Mesendoderm (in vitro differentiated cells): ENCODE results near the gene DHX35.

Experiments used
- DNase-seq: peaks from one replicate; pipeline ENCODE4 v3.0.0; 2013
- H2AK5ac ChIP-seq: 2 replicates; pipeline ENCODE4 v1.6.1; 2013; ENCODE audit warnings: low read length, inconsistent platforms
- H2BK120ac ChIP-seq: 2 replicates; pipeline ENCODE4 v1.6.1; 2013; ENCODE audit warnings: low read depth, mild to moderate bottlenecking, low read length, moderate library complexity, mixed read lengths
- H2BK15ac ChIP-seq: replicated peaks from 2 replicates; pipeline ENCODE4 v1.6.1; 2013; ENCODE audit warnings: low read depth, mild to moderate bottlenecking, moderate library complexity
- H2BK5ac ChIP-seq: 2 replicates; pipeline ENCODE4 v1.6.1; 2013; ENCODE audit warnings: low read length, inconsistent platforms
- H3K18ac ChIP-seq: 2 replicates; pipeline ENCODE4 v1.6.1; 2013; ENCODE audit warnings: mild to moderate bottlenecking, low read length, mixed read lengths
- H3K23ac ChIP-seq: one replicate; pipeline ENCODE4 v1.6.1; 2013; ENCODE audit warnings: low read length
- H3K27ac ChIP-seq: 2 replicates; pipeline ENCODE4 v1.5.1; 2013; ENCODE audit warnings: low read depth, mild to moderate bottlenecking, inconsistent platforms, low read length, moderate library complexity
- H3K27me3 ChIP-seq: 2 replicates; pipeline ENCODE4 v1.6.1; 2013; ENCODE audit warnings: low read length, control low read depth, mild to moderate bottlenecking, inconsistent platforms; ENCODE audit not compliant: insufficient read depth, poor library complexity
- H3K36me3 ChIP-seq: 2 replicates; pipeline ENCODE4 v1.6.1; 2013; ENCODE audit warnings: low read length, inconsistent platforms; ENCODE audit not compliant: control insufficient read depth, insufficient read depth
- H3K4ac ChIP-seq: one replicate; pipeline ENCODE4 v1.6.1; 2013; ENCODE audit warnings: low read depth, mild to moderate bottlenecking, low read length, moderate library complexity
- H3K4me1 ChIP-seq: 2 replicates; pipeline ENCODE4 v1.6.1; 2013; ENCODE audit warnings: low read depth, low read length, inconsistent platforms; ENCODE audit not compliant: control insufficient read depth
- H3K4me2 ChIP-seq: 2 replicates; pipeline ENCODE4 v1.6.1; 2013; ENCODE audit warnings: low read length
- H3K4me3 ChIP-seq: 2 replicates; pipeline ENCODE4 v1.5.1; 2013; ENCODE audit warnings: mild to moderate bottlenecking, low read length
- H3K56ac ChIP-seq: one replicate; pipeline ENCODE4 v1.6.1; 2013; ENCODE audit warnings: low read length
- H3K79me1 ChIP-seq: 2 replicates; pipeline ENCODE4 v1.6.1; 2013; ENCODE audit warnings: low read length, inconsistent platforms
- H3K79me2 ChIP-seq: 2 replicates; pipeline ENCODE4 v1.6.1; 2013; ENCODE audit warnings: mild to moderate bottlenecking, low read length; ENCODE audit not compliant: control insufficient read depth, insufficient read depth
- H3K9ac ChIP-seq: 2 replicates; pipeline ENCODE4 v1.6.1; 2013; ENCODE audit warnings: low read length, inconsistent platforms
- H4K5ac ChIP-seq: one replicate; pipeline ENCODE4 v1.6.1; 2013; ENCODE audit warnings: low read length
- H4K8ac ChIP-seq: one replicate; pipeline ENCODE4 v1.6.1; 2013; ENCODE audit warnings: low read depth, mild to moderate bottlenecking, control low read depth, low read length, moderate library complexity
- WGBS: extraction: QIAGEN DNeasy Blood & Tissue Kit; methylation state at CpG from one replicate; pipeline ENCODE4 v1.1.7; 2013; ENCODE audit warnings: low lambda C conversion rate, missing lambda C conversion rate; ENCODE audit not compliant: insufficient coverage; ENCODE audit errors: extremely low coverage; 5-methylcytosine and 5-hydroxymethylcytosine counted together

DHX35 gene

GRCh38 chr20:38920411-38920810 is 41.7 kb upstream of the DHX35 start:
- Histone ChIP-seq H3K56ac (no peak overlapping the region), H4K5ac (no peak overlapping the region), H3K18ac (no peak overlapping the region), H2BK120ac (no peak overlapping the region), H3K4me2 (no peak overlapping the region), H4K8ac (no peak overlapping the region), H3K79me2 (no peaks in the 10 kb centered on the region), H2BK5ac (no peak overlapping the region), H3K27me3 (no peaks in the 10 kb centered on the region), H3K4ac (no peak overlapping the region), H2AK5ac (no peak overlapping the region), H3K4me3 (no peak overlapping the region), H3K36me3 (no peaks in the 10 kb centered on the region), H3K23ac (no peak overlapping the region), H3K27ac (no peak overlapping the region), H3K4me1 (no peaks in the 10 kb centered on the region), H3K9ac (no peak overlapping the region), H2BK15ac (no peak overlapping the region), H3K79me1 (no peaks in the 10 kb centered on the region)
- no peak for DNase-seq
- no CpG with 5 or more reads among the region's 3 CpGs for WGBS

DNA sequence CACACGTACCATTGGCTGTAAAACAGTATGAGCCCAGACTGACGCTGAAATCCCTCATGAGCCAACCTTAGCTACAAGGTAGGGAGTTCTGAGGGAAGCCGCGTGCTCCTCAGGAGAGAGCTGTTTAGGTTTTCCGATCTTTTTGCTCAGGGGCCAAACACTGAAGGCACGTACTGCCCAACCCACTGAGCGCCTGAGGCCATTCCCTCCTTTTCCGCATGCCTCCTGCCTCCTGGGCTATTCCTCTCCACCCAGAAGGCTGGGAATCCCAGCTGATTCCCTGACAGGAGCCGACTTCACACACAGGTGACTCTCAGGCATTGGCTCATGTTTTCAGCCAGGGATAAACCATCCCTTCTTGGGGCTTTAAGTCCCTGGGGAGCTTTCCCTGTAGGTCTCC is 41.3 kb upstream of the DHX35 start:
- Histone ChIP-seq H4K8ac (no peak overlapping the region), H3K4me1 (no peaks in the 10 kb centered on the region), H3K56ac (no peak overlapping the region), H3K9ac (no peak overlapping the region), H3K27ac (no peak overlapping the region), H4K5ac (no peak overlapping the region), H3K4me3 (no peak overlapping the region), H3K36me3 (no peaks in the 10 kb centered on the region), H3K79me1 (no peaks in the 10 kb centered on the region), H2BK15ac (no peak overlapping the region), H3K18ac (no peak overlapping the region), H3K4me2 (no peak overlapping the region), H3K4ac (no peak overlapping the region), H3K23ac (no peak overlapping the region), H3K27me3 (no peaks in the 10 kb centered on the region), H3K79me2 (no peaks in the 10 kb centered on the region), H2AK5ac (no peak overlapping the region), H2BK120ac (no peak overlapping the region), H2BK5ac (no peak overlapping the region)
- WGBS: no CpG with 5 or more reads among the region's 9 CpGs
- DNase-seq: no peak

- Histone ChIP-seq H3K4me1 (peaks cover 8% of the 10 kb centered on the region), H2BK15ac (no peak overlapping the region), H3K4ac (no peak overlapping the region), H3K27me3 (no peaks in the 10 kb centered on the region), H3K36me3 (no peaks in the 10 kb centered on the region), H4K8ac (no peak overlapping the region), H2AK5ac (no peak overlapping the region), H3K4me3 (no peak overlapping the region), H2BK5ac (no peak overlapping the region), H3K79me1 (peaks cover 11% of the 10 kb centered on the region), H3K56ac (no peak overlapping the region), H3K4me2 (no peak overlapping the region), H3K23ac (no peak overlapping the region), H2BK120ac (no peak overlapping the region), H3K9ac (no peak overlapping the region), H3K27ac (no peak overlapping the region), H3K18ac (no peak overlapping the region), H4K5ac (no peak overlapping the region), H3K79me2 (peaks cover 29% of the 10 kb centered on the region)
- no peak for DNase-seq
- no CpG with 5 or more reads among the region's 2 CpGs for WGBS
These were observed 37.4 kb upstream of the DHX35 start for GRCh38 chr20:38924718-38925117.

DNA sequence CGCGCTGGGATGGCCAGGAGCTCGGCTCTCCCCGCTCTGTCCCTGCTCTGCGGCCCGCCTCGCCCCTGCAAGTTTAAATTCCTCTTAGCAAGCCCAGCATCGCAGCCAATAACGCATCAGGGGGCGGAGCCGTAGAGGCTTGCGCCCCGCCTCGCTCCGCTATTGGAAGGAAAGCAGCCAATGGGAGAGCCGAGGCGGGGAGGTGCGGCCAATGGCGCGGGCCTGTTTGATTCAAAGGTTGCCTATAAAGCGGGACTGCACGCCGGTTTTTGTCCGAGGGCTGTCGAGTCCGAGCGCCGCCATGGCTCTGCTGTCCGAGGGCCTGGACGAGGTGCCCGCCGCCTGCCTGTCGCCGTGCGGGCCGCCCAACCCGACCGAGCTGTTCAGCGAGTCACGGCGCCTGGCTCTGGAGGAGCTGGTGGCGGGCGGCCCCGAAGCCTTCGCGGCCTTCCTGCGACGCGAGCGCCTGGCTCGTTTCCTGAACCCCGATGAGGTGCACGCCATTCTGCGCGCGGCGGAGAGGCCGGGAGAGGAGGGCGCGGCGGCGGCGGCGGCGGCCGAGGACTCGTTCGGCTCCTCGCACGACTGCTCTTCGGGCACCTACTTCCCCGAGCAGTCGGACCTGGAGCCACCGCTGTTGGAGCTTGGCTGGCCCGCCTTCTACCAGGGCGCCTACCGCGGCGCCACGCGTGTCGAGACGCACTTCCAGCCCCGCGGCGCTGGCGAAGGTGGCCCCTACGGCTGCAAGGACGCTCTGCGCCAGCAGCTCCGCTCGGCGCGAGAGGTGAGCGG is 35.8 kb upstream of the DHX35 start, which contains the start of gene FAM83D:
Gene FAM83D (plus strand): TSS at position 276 of the 792 bp plus-strand sequence. CDS start 26 bp downstream, at position 302.
- Histone ChIP-seq H2BK5ac (peak within 1 kb of the TSS; percentile 38), H3K4me1 (peaks cover 8% of the 10 kb centered on the region), H3K4me2 (peak within 1 kb of the TSS; percentile 37), H3K4ac (peak within 1 kb of the TSS; percentile 63), H3K27ac (no peak within 1 kb of the TSS), H3K36me3 (peaks cover 3% of the 10 kb centered on the region), H3K27me3 (no peaks in the 10 kb centered on the region), H3K4me3 (peak within 1 kb of the TSS; percentile 97), H3K18ac (peak within 1 kb of the TSS; percentile 41), H3K79me1 (peaks cover 15% of the 10 kb centered on the region), H3K56ac (peak within 1 kb of the TSS; percentile 98), H4K8ac (no peak within 1 kb of the TSS), H3K79me2 (peaks cover 45% of the 10 kb centered on the region), H2BK120ac (no peak within 1 kb of the TSS), H4K5ac (no peak within 1 kb of the TSS), H3K23ac (peak within 1 kb of the TSS; percentile 97), H3K9ac (peak within 1 kb of the TSS; percentile 99), H2BK15ac (no peak within 1 kb of the TSS), H2AK5ac (no peak within 1 kb of the TSS)
- peak; percentile 99 for DNase-seq
- no CpG with 5 or more reads among the region's 95 CpGs for WGBS

GRCh38 chr20:38926934-38927616 is 35.1 kb upstream of the DHX35 start:
- Histone ChIP-seq H3K27me3 (no peaks in the 10 kb centered on the region), H4K8ac (no peak overlapping the region), H3K4me3 (peak overlapping the region; percentile 97), H3K4me1 (peaks cover 8% of the 10 kb centered on the region), H3K27ac (no peak overlapping the region), H2BK15ac (no peak overlapping the region), H4K5ac (no peak overlapping the region), H3K9ac (peak overlapping the region; percentile 99), H3K36me3 (peaks cover 3% of the 10 kb centered on the region), H3K4ac (peak overlapping the region; percentile 63), H3K79me1 (peaks cover 19% of the 10 kb centered on the region), H2BK120ac (no peak overlapping the region), H3K56ac (peak overlapping the region; percentile 98), H2AK5ac (no peak overlapping the region), H3K18ac (peak overlapping the region; percentile 41), H2BK5ac (peak overlapping the region; percentile 38), H3K23ac (peak overlapping the region; percentile 97), H3K79me2 (peaks cover 52% of the 10 kb centered on the region), H3K4me2 (peak overlapping the region; percentile 37)
- peak; percentile 11 for DNase-seq
- no CpG with 5 or more reads among the region's 27 CpGs for WGBS
